Progenitor cell of endocrine pancreas (in vitro differentiated cells): ENCODE data around the gene MRPL11. TPM values are rescaled to one million over a fixed set of nuclear protein-coding genes. Genes with fewer than 3 reads are reported as not detected.

Experiments used
- DNase-seq: peaks from one replicate; pipeline ENCODE4 v3.0.0; 2021; ENCODE audit warnings: low spot score; ENCODE audit not compliant: unreplicated experiment
- H3K27ac Mint-ChIP-seq: 2 replicates; pipeline ENCODE4 v1.8.0; 2021; ENCODE audit warnings: mild to moderate bottlenecking, moderate library complexity, mixed read lengths
- H3K27me3 Mint-ChIP-seq: 2 replicates; pipeline ENCODE4 v1.8.0; 2021; ENCODE audit warnings: mixed read lengths
- H3K36me3 Mint-ChIP-seq: 2 replicates; pipeline ENCODE4 v1.8.0; 2022; ENCODE audit warnings: mixed read lengths; ENCODE audit not compliant: insufficient read depth
- H3K4me1 Mint-ChIP-seq: 2 replicates; pipeline ENCODE4 v1.8.0; 2021; ENCODE audit warnings: low read depth, mixed read lengths
- H3K4me3 Mint-ChIP-seq: 2 replicates; pipeline ENCODE4 v1.8.0; 2021; ENCODE audit warnings: low read depth, mild to moderate bottlenecking, moderate library complexity, mixed read lengths
- H3K9me3 Mint-ChIP-seq: 2 replicates; pipeline ENCODE4 v1.8.0; 2021; ENCODE audit warnings: low read depth, mixed read lengths
- total RNA-seq: library from RNA; stranded (reverse); gene quantifications from 2 replicates; pipeline ENCODE4 v1.2.1, GENCODE V29; 2021
- TF ChIP-seq, protein P1 (sequence below): fragments of 200-600 bp; sonication (generic); IDR thresholded peaks from one replicate; pipeline ENCODE4 v1.5.0; 2021; ENCODE audit warnings: antibody characterized with exemption, mild to moderate bottlenecking; ENCODE audit not compliant: unreplicated experiment

The MRPL11 gene
- total RNA-seq, 1 donor from 2014 or later: 59.1 TPM

DNA sequence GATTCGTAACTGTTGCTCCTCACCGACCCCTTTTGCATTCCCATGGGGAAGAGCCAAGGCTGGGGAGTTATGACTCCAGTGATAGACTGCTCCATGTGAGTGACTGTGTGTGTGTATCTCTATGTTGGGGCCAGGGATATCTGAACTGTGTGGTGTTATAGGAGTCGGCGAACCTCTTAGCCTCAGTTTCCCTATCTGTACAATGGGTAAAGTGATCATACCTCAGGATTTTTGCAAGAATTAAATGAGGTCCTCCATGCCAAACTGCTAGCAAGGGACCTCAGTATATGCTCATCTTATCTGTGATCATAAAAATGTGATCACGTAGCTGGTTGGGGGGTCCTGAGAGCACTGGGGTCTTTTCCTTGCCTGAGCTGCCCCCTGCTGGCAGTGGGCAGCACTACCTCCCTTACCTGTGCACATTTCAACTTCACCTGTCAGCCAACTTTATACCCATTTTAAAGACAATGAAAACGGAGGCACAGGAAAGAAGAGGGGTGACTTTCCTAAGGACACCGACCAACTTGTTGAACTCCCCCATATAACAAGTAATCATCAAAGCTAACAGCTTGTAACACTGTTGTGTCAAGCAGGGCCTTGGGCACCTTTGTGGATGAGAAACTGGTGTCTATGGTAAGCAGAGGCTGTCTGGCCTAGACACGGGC, 40.2 kb upstream of the MRPL11 start:
- Mint-ChIP-seq H3K4me1 (peaks cover 11% of the 10 kb centered on the region), H3K9me3 (no peaks in the 10 kb centered on the region), H3K27ac (peak overlapping the region; percentile 97), H3K27me3 (no peaks in the 10 kb centered on the region), H3K36me3 (peaks cover 4% of the 10 kb centered on the region), H3K4me3 (peak overlapping the region; percentile 93)
- DNase-seq: no peak
- TF ChIP-seq, protein P1, sequence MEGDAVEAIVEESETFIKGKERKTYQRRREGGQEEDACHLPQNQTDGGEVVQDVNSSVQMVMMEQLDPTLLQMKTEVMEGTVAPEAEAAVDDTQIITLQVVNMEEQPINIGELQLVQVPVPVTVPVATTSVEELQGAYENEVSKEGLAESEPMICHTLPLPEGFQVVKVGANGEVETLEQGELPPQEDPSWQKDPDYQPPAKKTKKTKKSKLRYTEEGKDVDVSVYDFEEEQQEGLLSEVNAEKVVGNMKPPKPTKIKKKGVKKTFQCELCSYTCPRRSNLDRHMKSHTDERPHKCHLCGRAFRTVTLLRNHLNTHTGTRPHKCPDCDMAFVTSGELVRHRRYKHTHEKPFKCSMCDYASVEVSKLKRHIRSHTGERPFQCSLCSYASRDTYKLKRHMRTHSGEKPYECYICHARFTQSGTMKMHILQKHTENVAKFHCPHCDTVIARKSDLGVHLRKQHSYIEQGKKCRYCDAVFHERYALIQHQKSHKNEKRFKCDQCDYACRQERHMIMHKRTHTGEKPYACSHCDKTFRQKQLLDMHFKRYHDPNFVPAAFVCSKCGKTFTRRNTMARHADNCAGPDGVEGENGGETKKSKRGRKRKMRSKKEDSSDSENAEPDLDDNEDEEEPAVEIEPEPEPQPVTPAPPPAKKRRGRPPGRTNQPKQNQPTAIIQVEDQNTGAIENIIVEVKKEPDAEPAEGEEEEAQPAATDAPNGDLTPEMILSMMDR: peak; percentile 73

DNA sequence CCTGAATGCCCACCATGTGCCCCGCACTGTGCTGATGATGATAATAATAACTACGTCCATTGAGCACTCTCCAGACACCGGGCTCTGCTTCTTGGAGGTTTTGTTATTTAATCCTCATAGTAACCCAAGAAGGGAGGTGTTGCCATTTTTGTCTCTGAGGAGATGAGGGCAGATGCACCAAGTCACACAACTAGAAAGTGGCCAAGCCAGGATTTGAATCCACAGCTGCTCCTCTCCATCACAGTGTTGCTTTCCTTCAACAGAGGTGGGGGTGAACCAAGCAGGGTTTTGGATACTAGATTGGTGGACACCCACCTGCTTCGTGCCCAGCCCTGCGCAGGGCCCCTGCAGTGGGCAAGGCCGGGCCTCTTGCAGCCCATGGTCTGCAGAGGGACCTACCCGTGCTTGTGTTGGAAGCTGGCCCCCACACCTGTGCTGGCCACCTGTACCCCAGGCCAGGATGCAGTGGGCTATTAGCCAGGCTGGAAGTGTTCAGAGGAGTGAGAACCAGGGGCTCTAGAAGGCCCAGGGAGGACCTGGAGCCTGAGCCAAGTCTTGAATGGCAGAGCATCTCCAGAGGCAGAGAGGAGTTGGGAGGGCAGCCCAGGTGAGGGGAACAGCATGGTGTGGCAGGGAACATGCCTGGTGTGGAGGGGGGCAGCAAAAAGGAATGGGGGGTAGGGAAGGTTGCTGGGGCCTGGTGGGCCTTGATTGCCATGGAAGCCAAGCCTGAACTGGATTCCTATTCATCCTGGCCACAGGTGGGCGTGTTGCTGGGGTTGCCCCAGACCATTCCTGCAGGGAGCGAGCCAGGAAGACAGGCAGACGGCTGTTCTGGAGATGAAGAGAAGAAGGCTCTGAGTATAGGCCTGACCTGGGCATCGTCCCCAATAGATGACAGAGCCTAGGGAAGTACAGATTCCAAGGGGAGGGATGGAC, 38.9 kb upstream of the MRPL11 start:
- no peak for DNase-seq
- H3K4me3 Mint-ChIP-seq: peak overlapping the region; percentile 57
- TF ChIP-seq, protein P1: no peak
- H3K4me1 Mint-ChIP-seq: peaks cover 11% of the 10 kb centered on the region
- H3K9me3 Mint-ChIP-seq: no peaks in the 10 kb centered on the region
- peaks cover 3% of the 10 kb centered on the region for H3K36me3 Mint-ChIP-seq
- H3K27ac Mint-ChIP-seq: peak overlapping the region; percentile 52
- H3K27me3 Mint-ChIP-seq: no peaks in the 10 kb centered on the region

DNA sequence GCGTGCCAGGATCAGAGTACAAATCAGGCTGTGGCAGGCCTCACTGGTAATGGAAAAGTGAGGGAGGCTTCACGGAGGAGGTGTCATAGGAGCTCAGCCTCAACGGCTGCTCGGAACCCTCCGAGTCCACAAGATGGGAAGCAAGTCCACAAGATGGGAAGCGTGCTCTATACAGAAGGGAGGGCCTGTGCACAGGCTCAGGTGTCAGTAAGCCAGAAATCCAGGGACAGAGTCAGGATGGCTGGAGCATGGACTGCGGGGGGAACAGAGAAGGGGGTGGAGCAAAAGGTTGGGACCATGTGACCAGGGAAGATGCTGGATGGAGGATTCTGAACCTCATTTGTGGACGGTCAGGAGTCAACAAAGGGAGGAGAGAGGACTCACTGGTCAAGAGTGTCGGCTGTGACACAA, 38.2 kb upstream of the MRPL11 start:
- Mint-ChIP-seq H3K4me3 (no peak overlapping the region), H3K27ac (no peak overlapping the region), H3K36me3 (no peaks in the 10 kb centered on the region), H3K9me3 (no peaks in the 10 kb centered on the region), H3K27me3 (no peaks in the 10 kb centered on the region), H3K4me1 (peaks cover 11% of the 10 kb centered on the region)
- TF ChIP-seq, protein P1: no peak
- DNase-seq: no peak

DNA sequence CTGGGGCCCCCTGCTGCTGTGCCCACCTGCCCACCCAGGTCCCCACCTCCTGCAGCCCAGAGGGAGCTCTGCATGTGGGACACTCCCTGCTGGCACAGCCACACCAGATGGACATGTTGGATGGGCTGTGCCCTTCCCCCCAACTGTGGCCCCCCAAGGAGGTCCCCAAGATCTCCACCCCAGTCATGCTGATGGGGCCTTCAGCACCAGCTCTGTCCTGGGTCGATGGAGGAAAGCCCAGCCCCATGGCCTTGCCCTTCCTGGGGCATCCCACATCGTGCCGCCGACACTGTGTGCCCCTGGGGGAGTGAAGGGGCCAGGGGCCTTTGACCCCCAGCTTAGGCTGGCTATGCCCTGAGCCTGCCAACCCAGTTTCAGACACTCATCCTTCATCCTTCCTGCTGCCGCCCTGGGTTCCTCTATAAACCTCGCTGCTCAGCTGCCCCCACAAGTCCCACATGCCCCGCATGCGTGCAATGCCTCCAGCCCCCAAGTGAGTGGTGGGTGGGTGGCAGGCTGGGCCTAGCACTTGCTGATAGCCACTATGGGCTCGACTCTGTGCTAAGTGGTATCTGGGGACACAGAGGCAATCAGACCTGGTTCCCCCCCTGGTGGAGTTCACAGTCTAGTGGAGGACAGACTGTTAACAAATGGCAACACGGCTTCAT, 37.7 kb upstream of the MRPL11 start:
- Mint-ChIP-seq H3K4me1 (peaks cover 11% of the 10 kb centered on the region), H3K27me3 (no peaks in the 10 kb centered on the region), H3K4me3 (no peak overlapping the region), H3K9me3 (no peaks in the 10 kb centered on the region), H3K36me3 (no peaks in the 10 kb centered on the region), H3K27ac (no peak overlapping the region)
- DNase-seq: no peak
- TF ChIP-seq, protein P1: no peak
